ENCODE data around the gene NPIPB6.

The NPIPB6 gene

GRCh38 chr16:28318042-28318744 is 45.1 kb downstream of the NPIPB6 start:
- no peak overlapping the region for H3K4me3 Mint-ChIP-seq
- H3K27ac Mint-ChIP-seq (ENCODE audit: low read depth) = peak overlapping the region; percentile 10
- H3K4me1 Mint-ChIP-seq = peaks cover 27% of the 10 kb centered on the region
- ATAC-seq (replicated peaks; ENCODE audit: extremely low read depth, poor library complexity, severe bottlenecking) (no peak), DNase-seq (ENCODE audit: low spot score in 2 of 2) (no peak)
- H3K27me3 Mint-ChIP-seq = no peaks in the 10 kb centered on the region
- peaks cover 31% of the 10 kb centered on the region for H3K36me3 Mint-ChIP-seq (ENCODE audit: insufficient read depth)
- H3K9me3 Mint-ChIP-seq = no peaks in the 10 kb centered on the region

- no peaks in the 10 kb centered on the region for H3K9me3 Mint-ChIP-seq
- H3K27ac Mint-ChIP-seq (ENCODE audit: low read depth) = peak overlapping the region; percentile 59
- peak; percentile 62 to 71 for DNase-seq (ENCODE audit: low spot score in 2 of 2)
- H3K4me1 Mint-ChIP-seq = peaks cover 32% of the 10 kb centered on the region
- H3K36me3 Mint-ChIP-seq (ENCODE audit: insufficient read depth) = peaks cover 27% of the 10 kb centered on the region
- peak overlapping the region; percentile 37 for H3K4me3 Mint-ChIP-seq
- H3K27me3 Mint-ChIP-seq = no peaks in the 10 kb centered on the region
- peak; percentile 74 for ATAC-seq (replicated peaks; ENCODE audit: extremely low read depth, poor library complexity, severe bottlenecking)
Measured at GRCh38 chr16:28317040-28317880, 46.0 kb downstream of the NPIPB6 start.

GRCh38 chr16:28316054-28316453 is 47.3 kb downstream of the NPIPB6 start:
- Mint-ChIP-seq H3K27ac (ENCODE audit: low read depth) (no peak overlapping the region), H3K4me3 (no peak overlapping the region), H3K9me3 (no peaks in the 10 kb centered on the region), H3K36me3 (ENCODE audit: insufficient read depth) (peaks cover 22% of the 10 kb centered on the region), H3K4me1 (peaks cover 43% of the 10 kb centered on the region), H3K27me3 (no peaks in the 10 kb centered on the region)
- DNase-seq (ENCODE audit: low spot score in 2 of 2) = no peak
- ATAC-seq (replicated peaks; ENCODE audit: extremely low read depth, poor library complexity, severe bottlenecking) = no peak

DNA sequence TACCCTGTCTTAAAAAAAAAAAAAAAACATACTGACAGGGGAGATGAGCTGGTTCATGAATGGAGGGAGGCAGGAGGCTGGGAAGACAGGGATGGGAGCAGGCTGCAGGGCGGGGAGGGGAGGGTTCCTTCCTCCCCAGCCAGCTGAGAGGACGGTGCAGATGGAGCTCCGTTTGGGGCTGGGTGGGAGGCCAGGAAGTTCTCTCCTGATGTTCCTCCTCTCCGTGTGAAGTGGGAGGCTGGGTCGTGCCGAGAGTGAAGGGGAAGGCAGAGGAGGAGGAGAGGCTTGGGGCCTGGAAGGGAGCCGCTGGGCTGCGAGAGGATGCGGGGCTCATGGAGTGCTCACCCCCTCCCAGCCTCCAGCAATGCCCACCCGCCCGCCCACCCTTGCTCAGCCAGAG is 49.7 kb downstream of the NPIPB6 start:
- Mint-ChIP-seq H3K36me3 (ENCODE audit: insufficient read depth) (peaks cover 22% of the 10 kb centered on the region), H3K4me3 (no peak overlapping the region), H3K27me3 (no peaks in the 10 kb centered on the region), H3K4me1 (peaks cover 66% of the 10 kb centered on the region), H3K9me3 (no peaks in the 10 kb centered on the region), H3K27ac (ENCODE audit: low read depth) (peak overlapping the region; percentile 95)
- DNase-seq (ENCODE audit: low spot score in 2 of 2) = no peak
- no peak for ATAC-seq (replicated peaks; ENCODE audit: extremely low read depth, poor library complexity, severe bottlenecking)

- DNase-seq (ENCODE audit: low spot score in 2 of 2) (no peak), ATAC-seq (replicated peaks; ENCODE audit: extremely low read depth, poor library complexity, severe bottlenecking) (no peak)
- Mint-ChIP-seq H3K4me1 (peaks cover 68% of the 10 kb centered on the region), H3K9me3 (no peaks in the 10 kb centered on the region), H3K36me3 (ENCODE audit: insufficient read depth) (peaks cover 15% of the 10 kb centered on the region), H3K27ac (ENCODE audit: low read depth) (peak overlapping the region; percentile 95), H3K4me3 (peak overlapping the region; percentile 7), H3K27me3 (no peaks in the 10 kb centered on the region)
Measured at GRCh38 chr16:28312327-28312726, 51.0 kb downstream of the NPIPB6 start.

- Mint-ChIP-seq H3K9me3 (no peaks in the 10 kb centered on the region), H3K4me3 (peak overlapping the region; percentile 23), H3K27me3 (no peaks in the 10 kb centered on the region), H3K27ac (ENCODE audit: low read depth) (peak overlapping the region; percentile 95), H3K36me3 (ENCODE audit: insufficient read depth) (peaks cover 16% of the 10 kb centered on the region), H3K4me1 (peaks cover 63% of the 10 kb centered on the region)
- ATAC-seq (replicated peaks; ENCODE audit: extremely low read depth, poor library complexity, severe bottlenecking) = no peak
- DNase-seq (ENCODE audit: low spot score in 2 of 2) = no peak
Measured at GRCh38 chr16:28311913-28312312, 51.4 kb downstream of the NPIPB6 start.

GRCh38 chr16:28311413-28311812 is 51.9 kb downstream of the NPIPB6 start:
- Mint-ChIP-seq H3K36me3 (ENCODE audit: insufficient read depth) (peaks cover 15% of the 10 kb centered on the region), H3K9me3 (no peaks in the 10 kb centered on the region), H3K27me3 (no peaks in the 10 kb centered on the region), H3K4me3 (peak overlapping the region; percentile 46), H3K27ac (ENCODE audit: low read depth) (peak overlapping the region; percentile 95), H3K4me1 (peaks cover 62% of the 10 kb centered on the region)
- no peak for DNase-seq (ENCODE audit: low spot score in 2 of 2)
- ATAC-seq (replicated peaks; ENCODE audit: extremely low read depth, poor library complexity, severe bottlenecking) = no peak

DNA sequence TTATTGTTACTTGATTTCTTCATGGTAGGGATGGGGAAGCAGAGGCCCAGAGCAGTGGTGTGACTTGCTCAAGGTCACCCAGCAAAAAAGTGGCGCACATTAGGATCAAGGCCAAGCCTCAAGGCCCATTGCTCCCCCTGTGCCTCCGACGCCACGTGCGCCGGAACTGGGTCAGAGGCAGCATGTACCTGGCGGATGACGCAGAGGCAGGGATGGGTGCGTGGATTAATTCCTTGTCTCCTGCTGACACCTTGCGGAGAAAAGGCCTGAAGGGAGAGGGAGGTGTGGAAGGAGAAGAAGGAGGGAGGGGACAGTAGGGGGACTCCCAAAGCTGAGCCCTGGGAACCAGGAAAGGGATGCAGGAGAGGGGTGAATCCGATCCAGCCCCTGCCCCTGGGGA is 52.5 kb downstream of the NPIPB6 start:
- DNase-seq (ENCODE audit: low spot score in 2 of 2) = no peak
- Mint-ChIP-seq H3K9me3 (no peaks in the 10 kb centered on the region), H3K4me1 (peaks cover 68% of the 10 kb centered on the region), H3K27ac (ENCODE audit: low read depth) (peak overlapping the region; percentile 95), H3K36me3 (ENCODE audit: insufficient read depth) (peaks cover 19% of the 10 kb centered on the region), H3K4me3 (peak overlapping the region; percentile 46), H3K27me3 (no peaks in the 10 kb centered on the region)
- no peak for ATAC-seq (replicated peaks; ENCODE audit: extremely low read depth, poor library complexity, severe bottlenecking)

GRCh38 chr16:28309811-28310311 is 53.4 kb downstream of the NPIPB6 start:
- H3K27me3 Mint-ChIP-seq = no peaks in the 10 kb centered on the region
- ATAC-seq (replicated peaks; ENCODE audit: extremely low read depth, poor library complexity, severe bottlenecking) = peak; percentile 95
- peak overlapping the region; percentile 95 for H3K27ac Mint-ChIP-seq (ENCODE audit: low read depth)
- peak overlapping the region; percentile 46 for H3K4me3 Mint-ChIP-seq
- peaks cover 22% of the 10 kb centered on the region for H3K36me3 Mint-ChIP-seq (ENCODE audit: insufficient read depth)
- DNase-seq (ENCODE audit: low spot score in 2 of 2) = peak; percentile 73 to 90
- no peaks in the 10 kb centered on the region for H3K9me3 Mint-ChIP-seq
- H3K4me1 Mint-ChIP-seq = peaks cover 71% of the 10 kb centered on the region

GRCh38 chr16:28308794-28309584 is 54.3 kb downstream of the NPIPB6 start:
- no peak for DNase-seq (ENCODE audit: low spot score in 2 of 2)
- peak overlapping the region; percentile 95 for H3K27ac Mint-ChIP-seq (ENCODE audit: low read depth)

DNA sequence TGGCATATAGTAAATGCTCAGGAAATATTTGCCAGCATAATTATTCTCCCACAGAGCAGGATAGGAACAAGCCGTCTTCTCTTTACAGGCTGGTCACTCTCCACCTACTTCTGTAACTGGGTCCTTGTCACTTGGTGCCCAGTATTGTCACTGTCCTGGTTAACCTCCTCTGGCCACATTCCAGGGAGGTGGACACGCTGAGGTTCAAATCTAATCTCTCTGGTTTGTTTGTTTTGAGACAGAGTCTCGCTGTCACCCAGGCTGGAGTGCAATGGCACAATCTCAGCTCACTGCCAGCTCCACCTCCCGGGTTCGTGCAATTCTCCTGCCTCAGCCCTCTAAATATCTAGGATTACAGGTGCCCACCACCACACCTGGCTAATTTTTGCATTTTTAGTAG is 55.4 kb downstream of the NPIPB6 start:
- Mint-ChIP-seq H3K36me3 (ENCODE audit: insufficient read depth) (peaks cover 25% of the 10 kb centered on the region), H3K9me3 (no peaks in the 10 kb centered on the region), H3K4me3 (no peak overlapping the region), H3K27ac (ENCODE audit: low read depth) (no peak overlapping the region), H3K27me3 (no peaks in the 10 kb centered on the region), H3K4me1 (peaks cover 69% of the 10 kb centered on the region)
- DNase-seq (ENCODE audit: low spot score in 2 of 2) = no peak
- no peak for ATAC-seq (replicated peaks; ENCODE audit: extremely low read depth, poor library complexity, severe bottlenecking)

More at GRCh38 chr16:28308794-28309584, 54.3 kb downstream of the NPIPB6 start:
- Mint-ChIP-seq H3K4me1 (peaks cover 70% of the 10 kb centered on the region), H3K36me3 (ENCODE audit: insufficient read depth) (peaks cover 25% of the 10 kb centered on the region), H3K9me3 (no peaks in the 10 kb centered on the region), H3K4me3 (no peak overlapping the region), H3K27me3 (no peaks in the 10 kb centered on the region)
- no peak for ATAC-seq (replicated peaks; ENCODE audit: extremely low read depth, poor library complexity, severe bottlenecking)

DNA sequence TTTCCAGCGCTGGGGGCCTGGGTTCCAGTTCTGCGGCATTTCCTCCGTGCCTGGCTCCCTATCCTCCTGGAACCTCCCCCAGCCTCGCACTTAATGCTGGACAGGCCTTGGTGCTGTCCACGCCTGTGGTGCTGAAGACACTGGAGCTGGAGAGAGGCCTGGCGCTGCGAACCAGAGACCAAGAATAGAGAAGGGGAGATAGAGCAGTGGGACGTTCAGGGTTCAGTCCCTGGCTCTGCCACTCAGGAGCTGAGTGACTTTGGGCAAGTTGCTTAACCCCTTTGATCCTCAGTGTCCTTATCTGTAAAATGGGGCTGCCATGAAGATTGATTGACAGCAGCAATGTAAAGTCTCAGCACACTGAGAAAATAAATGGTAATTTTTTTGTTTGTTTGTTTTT is 59.1 kb downstream of the NPIPB6 start:
- Mint-ChIP-seq H3K36me3 (ENCODE audit: insufficient read depth) (peaks cover 21% of the 10 kb centered on the region), H3K9me3 (no peaks in the 10 kb centered on the region), H3K27ac (ENCODE audit: low read depth) (peak overlapping the region; percentile 24), H3K4me3 (no peak overlapping the region), H3K27me3 (no peaks in the 10 kb centered on the region), H3K4me1 (peaks cover 69% of the 10 kb centered on the region)
- no peak for DNase-seq (ENCODE audit: low spot score in 2 of 2)
- peak; percentile 36 for ATAC-seq (replicated peaks; ENCODE audit: extremely low read depth, poor library complexity, severe bottlenecking)

All from central memory CD8-positive, alpha-beta T cell (primary cell).